RWPE2 (cell line): ENCODE data around the gene FAM219A.

Experiments
- ATAC-seq: fragments of 200-7000 bp; cut with Tn5 transposase; 3 replicates; pipeline ENCODE4 v1.9.1; 2021; ENCODE audit warnings: low read depth
- DNase-seq: peaks from one replicate; pipeline ENCODE4 v3.0.0-alpha.2; 2020; ENCODE audit warnings: low spot score
- H3K27ac ChIP-seq: fragments of 450-650 bp; 2 replicates; pipeline ENCODE4 v1.5.1; 2017; ENCODE audit warnings: mild to moderate bottlenecking; ENCODE audit not compliant: poor library complexity, severe bottlenecking
- H3K27me3 ChIP-seq: fragments of 250-450 bp; sonication (Bioruptor Pico); 2 replicates; pipeline ENCODE4 v1.5.1; 2021; ENCODE audit warnings: mild to moderate bottlenecking, moderate library complexity; ENCODE audit not compliant: insufficient read depth, poor library complexity, severe bottlenecking
- H3K36me3 ChIP-seq: fragments of 250-450 bp; sonication (Bioruptor Pico); 2 replicates; pipeline ENCODE4 v1.5.1; 2020; ENCODE audit warnings: low read depth, mild to moderate bottlenecking, moderate library complexity
- H3K4me1 ChIP-seq: fragments of 250-450 bp; sonication (Bioruptor Pico); 2 replicates; pipeline ENCODE4 v1.5.1; 2021; ENCODE audit warnings: mild to moderate bottlenecking, moderate library complexity; ENCODE audit not compliant: insufficient read depth, poor library complexity, severe bottlenecking
- H3K4me3 ChIP-seq: fragments of 250-450 bp; sonication (Bioruptor Pico); 2 replicates; pipeline ENCODE4 v1.5.1; 2021; ENCODE audit warnings: mild to moderate bottlenecking, moderate library complexity; ENCODE audit not compliant: severe bottlenecking
- H3K9me3 ChIP-seq: fragments of 250-450 bp; sonication (Bioruptor Pico); 2 replicates; pipeline ENCODE4 v1.5.1; 2021; ENCODE audit warnings: mild to moderate bottlenecking, moderate library complexity; ENCODE audit not compliant: severe bottlenecking
- CTCF ChIP-seq: fragments of 450-650 bp; IDR thresholded peaks from one replicate; pipeline ENCODE4 v1.5.1; 2017; ENCODE audit warnings: mild to moderate bottlenecking, moderate library complexity; ENCODE audit not compliant: poor library complexity, severe bottlenecking

The FAM219A gene

GRCh38 chr9:34458013-34458958 lies at the start of gene FAM219A, which contains the start of gene DNAI1:
FAM219A (minus strand) TSS chr9:34458570; CDS start chr9:34458263, 307 bp downstream.
DNAI1 (plus strand) TSS chr9:34458805; CDS start chr9:34459006, 201 bp downstream.
- Histone ChIP-seq H3K36me3 (no peaks in the 10 kb centered on the region), H3K27ac (peak within 1 kb of the TSS; percentile 26)
- DNase-seq: peak; percentile 98

GRCh38 chr9:34507966-34508365 lies 49.6 kb upstream of the FAM219A start:
- Histone ChIP-seq H3K4me3 (no peak overlapping the region), H3K27me3 (no peaks in the 10 kb centered on the region), H3K4me1 (no peaks in the 10 kb centered on the region), H3K36me3 (no peaks in the 10 kb centered on the region), H3K9me3 (no peaks in the 10 kb centered on the region), H3K27ac (no peak overlapping the region)
- ATAC-seq (no peak), DNase-seq (peak; percentile 13)
- TF ChIP-seq CTCF: no peak

More at GRCh38 chr9:34458013-34458958, at the start of gene FAM219A, which contains the start of gene DNAI1:
- Histone ChIP-seq H3K9me3 (no peaks in the 10 kb centered on the region), H3K4me3 (peak within 1 kb of the TSS; percentile 66), H3K27me3 (no peaks in the 10 kb centered on the region), H3K4me1 (peaks cover 12% of the 10 kb centered on the region)
- ATAC-seq: peak; percentile 87
- no peak for TF ChIP-seq CTCF

GRCh38 chr9:34507556-34507955 lies 49.2 kb upstream of the FAM219A start:
- Histone ChIP-seq H3K4me3 (no peak overlapping the region), H3K27ac (no peak overlapping the region), H3K36me3 (no peaks in the 10 kb centered on the region), H3K4me1 (no peaks in the 10 kb centered on the region), H3K27me3 (no peaks in the 10 kb centered on the region), H3K9me3 (no peaks in the 10 kb centered on the region)
- ATAC-seq (no peak), DNase-seq (peak; percentile 26)
- TF ChIP-seq CTCF: no peak

- ATAC-seq (no peak), DNase-seq (peak; percentile 23)
- no peak for TF ChIP-seq CTCF
- H3K27me3 ChIP-seq: no peaks in the 10 kb centered on the region
- H3K4me1 ChIP-seq: no peaks in the 10 kb centered on the region
- no peaks in the 10 kb centered on the region for H3K36me3 ChIP-seq
- no peaks in the 10 kb centered on the region for H3K9me3 ChIP-seq
- H3K4me3 ChIP-seq: no peak overlapping the region
- H3K27ac ChIP-seq: no peak overlapping the region
Observed at GRCh38 chr9:34506623-34507022, 48.3 kb upstream of the FAM219A start.
